ENCODE data around the gene BCL2. TPM values are rescaled to one million over a fixed set of nuclear protein-coding genes. Genes with fewer than 3 reads are reported as not detected.

The BCL2 gene
- total and polyA plus RNA-seq, 9 of the 15 experiments (the other 6 are each of a cell fraction or from before 2014, with no cell fraction given): 0.10 to 1.1 (median 0.65) TPM

GRCh38 chr18:63107931-63108330, 211.6 kb downstream of the BCL2 start:
- H3K9ac ChIP-seq (ENCODE audit: insufficient read depth in 1 of 2, low read depth in 2 of 2, low read length in 2 of 2): no peak overlapping the region
- H3K4me3 ChIP-seq: no peak overlapping the region
- H3K9me3 ChIP-seq (replicated peaks; ENCODE audit: control insufficient read depth, insufficient read depth, low read depth, low read length): no peaks in the 10 kb centered on the region
- in situ Hi-C loops (cut with MboI): no loop called here
- CTCF ChIA-PET (ENCODE audit: low intra/inter-chr PET ratio): no interaction called here
- no peaks in the 10 kb centered on the region for H3K4me1 ChIP-seq (replicated peaks in 1 of 2; ENCODE audit: control insufficient read depth in 2 of 2, insufficient read depth in 2 of 2, low read length in 2 of 2)
- FAIRE-seq (no peak), ATAC-seq (no peak), DNase-seq (ENCODE audit: extremely low read depth in 1 of 4, low spot score in 3 of 4) (no peak)
- H3K4me2 ChIP-seq (ENCODE audit: insufficient read depth, low read length): no peak overlapping the region
- H4K20me1 ChIP-seq (replicated peaks; ENCODE audit: control insufficient read depth, insufficient read depth, low read length): no peaks in the 10 kb centered on the region; the same call in 1 of the 2 replicates
- no peaks in the 10 kb centered on the region for H3K9me1 ChIP-seq (ENCODE audit: control insufficient read depth, insufficient read depth, low read length)
- no peak overlapping the region for H3K27ac ChIP-seq (ENCODE audit: extremely low read depth, low read depth, low read length)
- BruUV-seq (replicated peaks): no TSS peak
- no peak overlapping the region for H2AFZ ChIP-seq (ENCODE audit: low read depth, low read length)
- H3K27me3 ChIP-seq (ENCODE audit: control insufficient read depth in 2 of 2, insufficient read depth in 2 of 2, low read length in 2 of 2): peaks cover 0 to 22% of the 10 kb centered on the region in 2 experiments; a peak in 2 of 5 replicates
- no peaks in the 10 kb centered on the region for H3K79me2 ChIP-seq (ENCODE audit: control insufficient read depth, insufficient read depth, low read length)
- H3K36me3 ChIP-seq (ENCODE audit: control insufficient read depth, insufficient read depth, low read length): no peaks in the 10 kb centered on the region
- intact Hi-C loops (cut with micrococcal nuclease): no loop called here
- POLR2A ChIA-PET: no interaction called here
- WGBS (ENCODE audit: insufficient coverage, low coverage, missing lambda C conversion rate): 0% methylated on average over 7 of the region's 7 CpGs
- TF ChIP-seq YBX1 (IDR thresholded peaks at IDR 0.05): no peak
- no peak for TF ChIP-seq POLR2B (IDR thresholded peaks at IDR 0.05; ENCODE audit: low read depth, partially characterized antibody)
- no peak for TF ChIP-seq CREB3L1 (IDR thresholded peaks at IDR 0.05; ENCODE audit: borderline replicate concordance, low read depth)
- no peak for TF ChIP-seq CHCHD3 (CRISPR knock-in tag; IDR thresholded peaks at IDR 0.05)
- TF ChIP-seq ZBTB17 (CRISPR knock-in tag; IDR thresholded peaks at IDR 0.05): no peak
- TF ChIP-seq KDM1A (IDR thresholded peaks at IDR 0.05): no peak
- no peak for TF ChIP-seq CTCFL (IDR thresholded peaks at IDR 0.05; ENCODE audit: borderline replicate concordance, insufficient read depth, low read depth, low read length, poor library complexity, severe bottlenecking)
- no peak for TF ChIP-seq FOXM1 (IDR thresholded peaks at IDR 0.05; ENCODE audit: low read depth)
- TF ChIP-seq FOXM1 (CRISPR knock-in tag; IDR thresholded peaks at IDR 0.05; ENCODE audit: low read depth): no peak
- TF ChIP-seq NCOA2 (IDR thresholded peaks at IDR 0.05; ENCODE audit: partially characterized antibody in 2 of 2): no peak
- no peak for TF ChIP-seq ZNF175 (CRISPR knock-in tag; IDR thresholded peaks at IDR 0.05; ENCODE audit: low read depth)
- no peak for TF ChIP-seq MED1 (CRISPR knock-in tag; IDR thresholded peaks at IDR 0.05; ENCODE audit: borderline replicate concordance)
- TF ChIP-seq ZSCAN32 (CRISPR knock-in tag; IDR thresholded peaks at IDR 0.05): no peak
- TF ChIP-seq FOXK2 (conservative IDR thresholded peaks at IDR 0.05 in 1 of 2, IDR thresholded peaks at IDR 0.05 in 1 of 2; ENCODE audit: low read depth in 2 of 2): no peak
- no peak for TF ChIP-seq ZNF586 (CRISPR knock-in tag; conservative IDR thresholded peaks at IDR 0.05)
- TF ChIP-seq RHOXF2B (CRISPR knock-in tag; conservative IDR thresholded peaks at IDR 0.05): no peak
- no peak for TF ChIP-seq AFF1 (IDR thresholded peaks at IDR 0.05; ENCODE audit: low read depth in 1 of 2, partially characterized antibody in 2 of 2)

All from K562 (cell line).